Measurements from ENCODE around the gene FAM50B.
A peak's percentile ranks its signal among the peaks of the same experiment; 100 is the strongest.

Gene FAM50B

DNA sequence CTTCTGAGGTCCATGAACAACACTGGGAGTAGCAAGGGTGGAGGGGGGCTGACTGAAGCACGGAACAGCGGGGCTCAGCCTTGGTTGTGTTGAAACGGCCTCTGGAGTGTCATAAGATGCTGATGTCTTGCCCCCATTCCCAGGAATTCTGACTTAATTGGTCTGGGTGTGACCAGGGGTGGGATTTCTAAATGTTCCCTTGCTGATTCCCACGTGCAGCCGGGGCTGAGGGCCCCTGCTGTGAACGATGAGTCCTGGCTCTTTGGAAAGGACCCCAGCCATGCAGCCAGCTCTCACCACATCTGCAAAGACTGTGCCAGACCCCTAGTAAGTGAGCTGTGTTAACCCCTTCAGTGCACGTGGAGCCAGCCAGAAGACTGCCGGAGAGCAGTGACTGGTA, 28.6 kb upstream of the FAM50B start:
- no peak for DNase-seq

DNA sequence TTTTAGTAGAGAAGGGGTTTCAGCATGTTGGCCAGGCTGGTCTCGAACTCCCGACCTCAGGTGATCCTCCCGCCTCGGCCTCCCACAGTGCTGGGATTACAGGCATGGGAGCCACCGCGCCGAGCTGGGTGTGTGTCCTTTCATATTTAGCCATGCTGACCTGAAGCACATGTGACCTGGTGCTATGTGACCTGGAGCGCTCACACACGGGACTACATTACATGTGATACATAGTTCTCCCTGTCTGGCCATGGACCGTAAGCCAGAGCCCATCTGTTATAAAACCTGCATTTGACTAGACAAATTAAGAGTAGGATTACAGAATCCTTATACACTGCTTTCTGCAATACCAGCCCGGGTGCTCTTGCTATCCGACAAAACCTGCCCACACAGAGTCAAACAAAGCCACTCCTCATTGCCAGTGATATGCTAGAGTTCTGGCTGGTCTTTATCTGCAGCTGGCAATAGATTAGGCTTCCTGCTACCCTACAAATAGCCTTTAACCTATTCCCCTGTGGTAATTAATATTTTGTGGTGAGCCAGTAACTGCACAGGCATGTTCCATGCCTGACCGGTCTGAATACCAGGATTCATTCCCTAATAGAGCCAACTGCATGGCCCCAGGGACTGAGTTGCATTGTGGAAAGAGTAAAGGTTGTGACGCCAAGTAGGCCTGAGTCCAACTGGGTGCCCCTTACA, 26.3 kb upstream of the FAM50B start:
- DNase-seq = no peak

DNA sequence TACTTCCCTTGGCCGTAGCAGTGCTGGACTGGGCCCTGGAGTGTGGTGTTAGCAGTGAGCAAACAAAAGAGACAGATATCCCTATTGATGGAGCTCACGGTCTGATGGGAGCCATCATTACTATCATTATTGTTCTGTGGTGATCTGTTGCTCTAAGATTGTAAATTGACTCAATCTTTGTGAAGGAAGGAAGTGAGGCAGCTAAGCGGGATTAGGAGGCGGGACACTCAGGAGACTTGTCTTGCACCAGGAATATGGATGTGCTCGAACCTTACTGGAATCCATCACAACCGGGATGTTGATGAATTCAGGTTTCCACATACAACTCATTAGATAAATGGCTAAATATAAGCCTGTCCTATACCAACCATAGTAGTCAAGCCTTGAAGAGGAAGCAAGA, 25.5 kb upstream of the FAM50B start:
- DNase-seq = no peak

DNA sequence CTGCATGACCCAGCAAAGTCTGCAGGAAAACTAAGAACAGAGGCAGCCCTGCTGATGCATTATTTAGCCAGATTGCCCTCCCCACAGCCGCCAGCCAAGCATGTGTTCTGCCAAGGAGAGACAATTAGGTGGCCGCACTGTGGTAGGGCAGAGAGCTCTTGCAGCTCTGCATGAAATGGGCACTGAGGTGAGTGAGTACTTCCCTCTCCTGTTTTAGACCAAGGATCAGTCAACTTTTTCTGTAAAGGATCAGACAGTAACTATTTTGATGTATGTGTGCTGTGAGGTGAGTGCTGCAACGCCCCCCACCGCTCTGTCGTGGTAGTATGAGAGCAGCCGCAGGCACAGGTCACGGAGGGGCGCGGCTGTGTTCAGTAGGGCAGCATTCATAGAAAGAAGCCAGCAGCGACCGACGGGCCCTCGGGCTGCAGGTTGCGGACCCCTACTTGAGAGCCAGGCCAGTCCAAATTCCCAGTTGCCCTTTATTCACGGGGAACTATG, 23.8 kb upstream of the FAM50B start:
- DNase-seq = no peak

DNA sequence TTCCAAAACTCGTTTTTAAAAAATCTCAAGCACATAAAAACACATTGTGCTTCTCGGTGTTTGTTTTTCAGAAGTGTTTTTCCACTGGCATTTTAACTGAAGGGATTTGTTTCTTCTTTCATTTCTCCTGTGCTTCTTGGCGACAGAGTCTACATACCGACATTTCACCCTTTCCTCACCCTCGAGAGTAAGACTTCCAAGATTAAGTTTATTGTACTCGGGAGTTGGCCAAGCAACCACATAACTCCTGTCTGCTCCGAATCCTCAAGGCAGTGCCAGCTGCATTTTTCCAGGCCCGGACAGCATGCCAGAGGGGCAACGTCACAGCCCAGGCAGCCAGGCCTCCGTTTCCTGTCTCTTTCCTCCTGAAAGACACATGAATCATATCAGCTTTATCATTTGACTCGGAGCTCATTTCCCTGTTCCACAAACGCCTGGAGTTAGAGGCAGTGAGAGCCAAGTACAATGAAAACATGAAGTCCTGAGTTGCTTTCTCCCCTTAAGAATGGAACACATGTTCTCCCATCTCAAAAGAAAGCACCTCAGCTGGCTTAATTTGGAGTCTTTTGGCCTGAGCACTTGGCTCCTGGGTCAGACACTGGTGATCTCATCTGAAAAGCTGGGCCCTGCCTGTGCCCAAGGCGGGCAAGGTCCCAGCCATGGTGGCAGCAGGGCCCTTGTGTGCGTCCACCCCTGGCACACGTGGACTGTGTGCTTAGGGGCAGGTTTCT, 23.2 kb upstream of the FAM50B start:
- peak; percentile 85 for DNase-seq

DNA sequence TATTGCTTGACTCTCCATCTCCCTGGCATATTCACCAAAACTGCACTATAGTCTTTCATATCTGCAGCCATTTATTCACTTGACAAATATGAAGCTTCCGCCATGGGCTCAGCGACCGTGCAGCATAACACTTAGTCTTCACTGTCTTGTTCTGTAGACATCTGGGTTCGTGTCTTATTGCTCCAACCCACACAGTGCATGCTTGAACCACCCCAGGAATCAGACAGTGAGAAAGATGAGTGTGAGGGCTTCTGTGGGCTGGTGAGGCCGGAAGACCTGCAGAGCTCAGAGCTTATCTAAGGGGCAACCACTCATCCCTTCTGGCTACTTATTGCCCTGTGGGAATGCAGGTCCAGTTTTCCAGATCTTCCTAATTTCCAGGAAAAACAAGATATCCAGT, 19.9 kb upstream of the FAM50B start:
- DNase-seq = no peak

DNA sequence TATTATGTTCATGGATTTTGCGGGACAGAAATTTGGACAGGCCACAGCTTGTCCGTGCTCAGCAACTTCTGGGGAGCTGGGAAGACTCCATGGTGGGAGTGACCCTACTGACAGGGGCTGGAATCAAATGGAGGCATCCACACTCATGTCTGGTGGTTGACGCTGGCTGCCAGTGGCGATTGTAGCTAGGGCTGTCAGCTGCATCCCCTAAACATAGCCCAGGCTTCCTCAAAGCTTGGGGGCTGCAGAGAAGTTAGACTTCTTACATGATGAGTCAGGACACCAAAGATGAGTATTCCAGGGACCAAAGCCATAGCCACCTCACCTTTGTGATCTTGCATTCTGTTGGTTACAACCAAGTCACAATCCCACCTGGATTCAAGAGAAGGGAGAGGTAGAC, 18.4 kb upstream of the FAM50B start:
- DNase-seq = no peak

DNA sequence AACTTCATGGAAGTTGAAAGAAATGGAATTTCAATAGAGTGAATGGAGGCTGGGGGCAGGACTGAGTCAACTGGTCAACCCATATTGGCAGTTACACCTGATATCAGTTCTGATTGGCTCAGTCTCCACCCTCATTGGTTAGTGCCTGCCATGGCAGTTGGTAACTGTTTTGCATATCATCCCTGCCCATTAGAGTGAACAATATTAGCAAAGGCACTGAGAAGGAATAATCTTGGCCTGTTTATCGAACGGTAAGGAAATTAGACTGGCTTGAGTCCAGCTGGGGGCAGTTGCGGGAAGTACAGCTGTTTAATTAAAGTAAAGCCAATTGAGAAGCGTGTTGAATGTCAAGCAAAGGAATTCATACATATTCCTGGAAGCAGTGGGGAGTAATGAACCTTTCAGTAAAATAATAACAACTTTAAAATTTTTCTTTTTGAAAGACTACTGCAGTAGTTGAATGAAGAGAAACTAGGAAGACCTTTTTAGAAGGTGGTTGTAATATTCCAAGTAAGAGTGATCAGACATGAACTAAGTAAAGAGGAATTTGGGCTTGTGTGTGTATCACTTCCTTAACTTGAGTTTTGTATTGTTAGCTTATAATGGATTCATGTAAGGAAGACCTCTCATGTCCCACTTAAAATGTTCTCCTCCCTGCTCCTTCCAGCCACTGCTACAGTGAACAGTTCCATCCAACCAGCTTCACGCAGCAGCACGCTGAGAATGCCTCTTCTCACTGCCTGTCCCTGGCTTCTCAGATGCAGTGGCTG, 17.2 kb upstream of the FAM50B start:
- no peak for DNase-seq

DNA sequence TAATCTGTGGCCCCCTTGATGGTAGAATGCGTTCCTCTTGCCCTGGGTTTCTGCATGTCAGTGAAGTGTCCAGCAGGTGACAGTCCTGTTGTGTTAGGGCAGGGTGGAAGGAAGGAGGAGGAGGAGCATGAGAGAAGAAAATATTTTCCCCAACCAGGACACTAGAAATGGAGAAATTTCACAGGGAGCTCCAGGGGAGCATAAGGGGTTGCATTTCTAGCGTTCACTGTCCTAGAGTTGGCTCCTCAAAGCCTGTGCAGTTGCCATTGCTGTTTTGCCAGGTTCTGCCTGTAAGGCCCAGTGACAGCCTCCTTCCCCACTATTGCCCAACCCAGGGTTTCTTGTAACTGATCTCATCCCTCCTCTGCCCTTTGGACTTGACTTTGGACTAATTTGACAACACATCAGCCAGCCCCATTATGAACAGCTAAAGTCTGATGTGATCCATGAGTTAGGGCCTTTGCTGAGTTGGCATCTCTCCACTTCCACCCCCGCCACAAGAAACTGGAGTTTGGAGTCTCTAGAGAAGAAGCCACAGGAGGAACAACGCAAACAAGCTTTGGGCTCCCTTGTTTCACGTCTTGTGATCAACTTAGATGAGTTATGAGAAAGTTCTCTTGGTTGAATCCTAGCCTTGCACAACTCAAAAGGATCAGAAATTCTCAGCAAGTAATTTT, 14.0 kb upstream of the FAM50B start:
- no peak for DNase-seq

DNA sequence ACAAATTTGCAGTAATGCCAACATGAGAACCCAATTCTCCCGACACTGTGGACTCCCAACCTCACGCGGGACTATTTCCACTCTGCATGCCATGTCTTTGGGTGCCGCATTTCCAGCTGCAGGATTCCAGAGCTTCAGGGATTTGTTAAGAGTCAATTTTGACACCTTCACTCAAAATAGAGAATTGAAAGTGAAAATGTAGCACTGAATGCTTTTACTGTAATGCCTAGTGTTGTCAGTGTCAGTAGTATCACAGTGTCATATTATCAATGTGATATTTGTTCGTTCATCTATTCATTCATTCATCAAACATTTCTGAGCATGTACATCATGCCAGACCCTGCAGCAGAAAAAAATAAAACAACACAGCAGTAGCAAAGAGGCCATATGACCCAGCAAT, 13.4 kb upstream of the FAM50B start:
- DNase-seq = no peak

DNA sequence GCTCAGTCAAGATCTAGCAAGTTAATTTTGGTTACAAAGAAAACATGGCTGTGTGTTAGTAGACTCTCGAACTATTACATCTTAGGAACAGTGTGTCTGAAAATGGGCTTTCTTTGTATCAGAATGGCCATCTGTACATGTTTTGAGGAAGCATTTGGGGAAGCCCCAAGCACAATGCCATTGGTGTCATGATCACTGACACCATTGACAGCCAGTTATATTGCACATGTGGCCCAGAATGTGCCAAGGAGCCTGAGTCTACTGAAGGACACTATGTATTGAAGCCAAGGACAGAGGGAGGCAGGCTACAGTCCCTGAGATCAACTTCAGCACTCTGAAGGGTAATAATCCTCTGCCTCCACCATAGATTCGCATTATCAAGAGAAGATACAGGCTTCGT, 12.6 kb upstream of the FAM50B start:
- no peak for DNase-seq

DNA sequence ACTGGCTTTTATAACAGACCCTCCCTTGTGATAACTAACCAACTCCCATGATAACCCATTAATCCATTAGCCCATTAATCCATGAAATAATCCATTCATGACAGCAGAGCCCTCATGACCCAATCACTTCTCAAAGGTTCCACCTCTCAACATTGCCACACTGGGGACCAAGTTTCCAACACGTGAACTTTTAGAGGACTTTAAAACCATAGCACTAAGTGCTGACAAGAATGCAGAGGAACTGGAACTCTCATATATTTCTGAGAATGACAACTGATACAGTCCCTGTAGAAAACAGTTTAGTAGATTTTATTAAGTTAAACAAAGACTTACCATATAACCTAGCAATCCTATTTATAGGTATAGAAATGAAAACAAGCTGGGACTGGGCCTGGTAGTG, 11.4 kb upstream of the FAM50B start:
- DNase-seq = no peak

DNA sequence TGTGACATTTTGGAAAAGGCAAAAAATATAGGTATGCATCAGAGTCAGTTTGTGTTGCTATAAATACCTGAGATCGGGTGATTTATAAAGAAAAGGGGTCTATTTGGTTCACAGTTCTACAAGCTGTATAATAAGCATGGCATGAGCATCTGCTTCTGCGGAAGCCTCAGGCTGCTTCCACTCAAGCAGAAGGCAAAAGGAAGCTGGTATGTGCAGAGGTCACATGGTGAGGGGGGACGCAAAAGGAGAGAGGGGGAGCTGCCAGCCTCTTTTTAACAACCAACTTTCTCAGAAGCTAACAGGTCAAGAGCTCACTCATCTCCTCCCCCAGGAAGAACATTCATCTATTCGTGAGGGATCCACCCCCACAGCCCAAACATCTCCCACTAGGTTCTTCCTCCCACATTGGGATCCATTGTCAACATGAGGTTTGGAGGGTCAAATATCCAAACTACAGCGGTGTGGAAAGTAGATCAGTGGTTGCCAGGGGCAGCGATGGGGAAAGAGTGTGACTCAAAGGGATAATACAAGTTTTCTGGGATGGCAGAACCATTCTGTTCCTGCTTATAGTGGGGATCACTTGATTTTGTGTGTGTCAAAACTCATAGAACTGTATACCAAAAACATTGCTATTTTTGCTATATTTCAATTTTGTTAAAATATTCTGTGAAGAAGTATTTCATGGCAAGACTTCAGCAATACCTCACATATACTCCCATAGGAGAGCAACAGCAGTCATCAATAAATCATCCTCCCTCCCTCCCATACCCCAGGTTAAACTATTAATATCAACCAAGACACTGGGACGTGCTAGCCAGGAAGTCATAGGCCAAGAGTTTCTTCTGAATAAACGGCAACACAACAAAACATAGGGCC, 9.9 kb upstream of the FAM50B start:
- DNase-seq = no peak

DNA sequence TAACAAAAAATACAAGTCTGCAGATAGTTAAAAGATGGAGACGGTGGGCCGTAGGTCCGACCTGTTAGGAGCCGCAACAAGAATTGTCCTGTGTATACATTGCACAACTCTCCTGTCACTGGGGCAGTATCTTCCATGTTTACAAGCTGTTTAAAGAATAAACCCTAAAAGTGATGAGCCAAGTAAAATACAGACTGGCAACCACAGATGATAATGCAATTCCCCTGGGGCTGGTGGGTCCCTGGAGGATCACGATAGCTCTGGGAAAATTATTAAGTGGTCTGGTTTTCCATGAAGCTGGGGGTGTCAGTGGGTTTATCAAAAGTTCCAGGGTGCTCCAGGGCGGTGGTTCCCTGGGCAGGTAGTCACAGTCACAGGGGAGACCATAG, 8.1 kb upstream of the FAM50B start:
- DNase-seq = no peak

DNA sequence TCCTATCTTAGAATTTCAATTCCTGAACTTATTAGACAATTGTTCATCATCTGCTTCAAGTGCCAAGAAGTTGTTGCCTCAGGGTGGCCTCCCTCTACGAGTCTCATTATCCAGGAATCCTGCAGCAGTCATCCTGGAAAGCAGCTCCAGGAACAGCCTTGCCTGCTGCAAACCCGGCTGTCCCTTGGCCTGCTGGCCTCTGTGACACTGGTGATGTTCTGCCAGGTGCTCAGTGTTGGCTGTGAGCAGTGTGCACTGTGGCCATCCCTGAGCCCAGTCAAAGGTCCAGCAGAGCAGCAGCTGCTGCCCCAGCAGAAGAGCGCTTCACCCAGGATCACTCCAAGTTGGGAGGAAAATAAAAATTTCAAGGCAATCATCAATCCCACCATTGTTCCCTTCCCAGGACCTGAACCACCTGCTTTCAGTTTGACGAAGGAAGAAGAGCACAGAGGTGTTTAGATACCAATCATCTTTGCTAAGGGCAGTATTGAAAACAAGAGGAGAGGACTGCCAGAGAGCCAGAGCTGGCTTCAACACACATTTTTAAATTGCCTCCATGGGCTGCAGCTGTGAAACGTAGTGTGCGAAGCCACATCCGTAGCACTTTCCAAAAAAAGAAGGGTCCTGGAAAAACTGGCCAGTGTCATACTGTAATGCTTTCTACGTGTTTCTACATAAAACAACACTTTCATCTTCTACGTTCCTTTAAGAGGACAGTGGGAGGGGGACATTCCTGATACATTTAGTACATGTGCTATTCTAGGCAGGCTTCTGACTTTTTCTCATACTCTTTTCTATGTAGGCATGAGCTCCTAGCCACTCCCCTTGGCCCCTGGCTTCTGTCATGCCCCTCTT, 7.2 kb upstream of the FAM50B start:
- no peak for DNase-seq

DNA sequence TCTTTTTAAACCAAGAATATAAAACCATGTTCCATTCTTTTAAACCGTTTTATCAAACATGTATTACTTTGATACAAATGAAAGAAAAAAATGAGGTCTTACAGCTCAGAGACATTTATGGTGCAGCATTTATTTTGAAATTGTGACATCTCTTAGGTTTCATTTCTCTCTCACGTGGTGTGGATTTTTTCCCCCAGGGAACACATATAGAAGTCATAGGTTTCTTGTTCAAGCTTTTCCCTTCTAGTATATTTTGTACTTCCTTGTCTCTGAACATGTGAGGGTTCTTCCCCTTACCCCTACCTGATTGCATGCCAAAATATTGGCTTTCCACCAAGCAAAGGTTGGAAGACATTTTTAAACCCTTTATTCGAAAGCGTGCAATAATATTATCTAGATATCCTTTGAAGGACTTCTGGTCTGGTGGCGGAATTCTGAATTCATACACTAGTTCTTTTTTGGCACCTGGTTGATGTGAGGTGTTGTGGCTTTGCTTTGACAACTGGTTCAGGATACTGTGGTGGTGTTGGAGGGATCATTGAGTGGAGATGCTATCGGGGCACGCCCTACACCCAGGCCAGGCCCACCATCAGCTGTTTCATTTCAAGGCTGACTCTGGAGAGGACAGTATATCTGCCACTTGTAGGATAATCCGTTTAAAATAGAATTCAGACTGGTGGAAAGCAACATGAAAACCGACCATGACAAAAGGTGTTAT, 5.6 kb upstream of the FAM50B start:
- DNase-seq = no peak

DNA sequence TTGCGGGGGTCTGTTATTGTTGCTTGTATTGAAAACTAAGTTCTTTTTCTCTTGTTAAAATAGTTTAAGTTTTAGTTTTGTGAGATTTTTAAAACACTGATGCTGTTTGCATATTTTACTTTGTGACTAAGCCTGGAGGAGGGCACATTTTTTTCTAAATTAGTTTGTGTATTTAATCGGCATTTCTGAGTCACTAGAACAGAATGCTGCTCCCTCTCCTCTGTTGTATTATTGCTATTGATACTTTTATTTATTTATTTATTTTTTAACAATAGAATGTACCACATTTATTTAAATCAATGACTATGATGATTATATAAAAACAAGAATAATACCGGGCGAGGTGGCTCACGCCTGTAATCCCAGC, 5.1 kb upstream of the FAM50B start:
- no peak for DNase-seq

DNA sequence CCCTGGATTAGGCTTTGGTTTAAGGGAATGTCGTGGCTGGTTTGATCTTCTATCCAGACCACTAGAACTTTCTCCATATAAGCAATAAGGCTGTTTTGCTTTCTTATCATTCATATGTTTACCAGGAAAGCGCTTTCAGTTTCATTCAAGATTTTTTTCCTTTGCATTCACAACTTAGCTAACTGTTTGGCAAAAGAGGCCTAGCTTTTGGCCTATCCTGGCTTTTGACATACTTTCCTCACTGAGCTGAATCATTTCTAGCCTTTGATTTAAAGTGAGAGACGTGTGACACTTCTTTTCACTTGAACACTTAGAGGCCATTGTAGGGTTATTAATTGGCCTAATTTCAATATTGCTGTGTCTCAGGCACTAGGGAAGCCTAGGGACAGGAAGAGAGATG, 1.7 kb upstream of the FAM50B start:
- DNase-seq = no peak

DNA sequence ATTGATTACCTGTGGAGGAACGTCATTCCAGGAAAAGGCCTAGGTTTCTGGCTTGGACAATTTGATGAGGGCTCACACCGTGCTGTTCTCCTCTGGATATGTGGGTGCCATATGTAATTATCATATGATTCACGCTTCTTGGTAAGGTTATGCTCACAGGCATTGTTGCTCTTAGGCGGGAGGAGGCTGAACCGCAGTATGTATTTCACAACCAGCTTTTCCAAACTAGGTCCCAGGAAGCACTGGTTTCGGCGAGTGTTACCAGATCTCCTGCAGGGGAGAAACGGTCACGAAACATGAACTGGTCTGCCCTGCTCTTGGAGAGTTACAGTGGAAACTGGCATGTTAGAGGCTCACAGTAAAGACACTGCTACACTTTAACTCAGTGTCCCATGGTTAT, 793 bp upstream of the FAM50B start:
- DNase-seq = no peak

DNA sequence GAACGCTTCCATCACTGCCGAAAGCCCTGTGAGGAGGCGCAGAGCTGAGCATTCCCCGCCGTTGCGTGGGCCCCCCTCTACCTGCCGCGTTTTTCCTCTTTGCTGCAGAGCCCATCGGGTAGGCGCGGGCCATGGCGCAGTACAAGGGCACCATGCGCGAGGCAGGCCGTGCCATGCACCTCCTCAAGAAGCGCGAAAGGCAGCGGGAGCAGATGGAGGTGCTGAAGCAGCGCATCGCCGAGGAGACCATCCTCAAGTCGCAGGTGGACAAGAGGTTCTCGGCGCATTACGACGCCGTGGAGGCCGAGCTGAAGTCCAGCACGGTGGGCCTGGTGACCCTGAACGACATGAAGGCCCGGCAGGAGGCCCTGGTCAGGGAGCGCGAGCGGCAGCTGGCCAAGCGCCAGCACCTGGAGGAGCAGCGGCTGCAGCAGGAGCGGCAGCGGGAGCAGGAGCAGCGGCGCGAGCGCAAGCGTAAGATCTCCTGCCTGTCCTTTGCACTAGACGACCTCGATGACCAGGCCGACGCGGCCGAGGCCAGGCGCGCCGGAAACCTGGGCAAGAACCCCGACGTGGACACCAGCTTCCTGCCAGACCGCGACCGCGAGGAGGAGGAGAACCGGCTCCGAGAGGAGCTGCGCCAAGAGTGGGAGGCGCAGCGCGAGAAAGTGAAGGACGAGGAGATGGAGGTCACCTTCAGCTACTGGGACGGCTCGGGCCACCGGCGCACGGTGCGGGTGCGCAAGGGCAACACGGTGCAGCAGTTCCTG, 693 bp downstream of the FAM50B start:
- DNase-seq = peak; percentile 57

Data from eye (tissue), 1 donor.